HepG2 (cell line): Measurements from ENCODE around the gene CCR2. TPM values are rescaled to one million over a fixed set of nuclear protein-coding genes. Genes with fewer than 3 reads are reported as not detected.
"Not testable (repeated sequence)": the region's sequence is repeated elsewhere in the genome, so short reads cannot be mapped to it uniquely, and the experiment has no call there.

Source experiments
- ATAC-seq: fragments of 200-7000 bp; cut with Tn5 transposase; 3 replicates; pipeline ENCODE4 v1.9.1; 2020; ENCODE audit warnings: mild to moderate bottlenecking, moderate library complexity
- BruUV-seq: library from RNA; stranded (reverse); fragments of 400-500 nt; replicated peaks from 2 replicates; lab custom pipeline; 2021; lab: Mats Ljungman, UMichigan
- CTCF ChIA-PET: fragments of 300-600 bp; formaldehyde crosslinking; extraction: SDS; loops from one replicate; lab custom pipeline; 2021; ENCODE audit warnings: low total read pairs, inconsistent platforms, low intra/inter-chr PET ratio; lab: Yijun Ruan, JAX
- POLR2A ChIA-PET: fragments of 350-600 bp; sonication (Branson Sonifier 250); formaldehyde crosslinking; loops from one replicate; lab custom pipeline; 2020; ENCODE audit warnings: antibody characterized with exemption, inconsistent platforms; lab: Yijun Ruan, JAX
- DNase-seq: peaks from one replicate; pipeline ENCODE4 v3.0.0-alpha.2; 2015; ENCODE audit warnings: low spot score
- FAIRE-seq: peaks from 3 replicates; lab custom pipeline; 2011; peaks lifted over from hg19 to GRCh38; lab: Jason Lieb, UNC
- H2AFZ ChIP-seq: one replicate; pipeline ENCODE4 v1.6.1; 2011; ENCODE audit warnings: low read length, inconsistent platforms
- H3K27ac ChIP-seq: fragments of 300-600 bp; 3 replicates; pipeline ENCODE4 v1.8.0; 2011; ENCODE audit warnings: mixed run types, mild to moderate bottlenecking, mixed read lengths, low read length, inconsistent platforms; ENCODE audit not compliant: insufficient read depth; ENCODE audit errors: extremely low read length
- H3K27me3 ChIP-seq, 2 experiments: fragments of 200-600 bp in 1 of 2; 2 replicates in 1 of 2; 3 replicates in 1 of 2; pipeline versions ENCODE4 v1.6.0 to v1.8.0; 2011; ENCODE audit warnings: low read length in 2 of 2, mild to moderate bottlenecking in 2 of 2, moderate library complexity in 2 of 2, inconsistent platforms in 1 of 2; ENCODE audit not compliant: insufficient read depth in 2 of 2, control insufficient read depth in 1 of 2
- H3K36me3 ChIP-seq, 2 experiments: fragments of 200-600 bp in 1 of 2; replicated peaks in 1 of 2; 2 replicates in 1 of 2; 3 replicates in 1 of 2; pipeline versions ENCODE4 v1.5.1 to v1.8.0; 2011; ENCODE audit warnings: low read length in 2 of 2, inconsistent platforms in 1 of 2; ENCODE audit not compliant: insufficient read depth in 2 of 2, control insufficient read depth in 1 of 2
- H3K4me1 ChIP-seq: 2 replicates; pipeline ENCODE4 v1.5.1; 2012; ENCODE audit warnings: low read length, inconsistent platforms; ENCODE audit not compliant: insufficient read depth
- H3K4me2 ChIP-seq: 2 replicates; pipeline ENCODE4 v1.6.0; 2011; ENCODE audit warnings: low read depth, low read length, inconsistent platforms
- H3K4me3 ChIP-seq, 3 experiments: fragments of 200-600 bp in 1 of 3; sonication (generic), shearing (Covaris generic) in 1 of 3; replicated peaks in 1 of 3; 2 replicates each; pipeline ENCODE4 v1.5.1; 2011 to 2016; ENCODE audit warnings: low read length in 3 of 3, inconsistent platforms in 2 of 3, low read depth in 2 of 3, mild to moderate bottlenecking in 2 of 3, control low read depth in 1 of 3, mixed read lengths in 1 of 3; ENCODE audit not compliant: insufficient read depth in 1 of 3
- H3K79me2 ChIP-seq: one replicate; pipeline ENCODE4 v1.6.1; 2011; ENCODE audit warnings: low read length, inconsistent platforms; ENCODE audit not compliant: insufficient read depth
- H3K9ac ChIP-seq: 2 replicates; pipeline ENCODE4 v1.6.0; 2011; ENCODE audit warnings: mild to moderate bottlenecking, low read depth, low read length, inconsistent platforms; ENCODE audit not compliant: insufficient read depth
- H3K9me3 ChIP-seq: 2 replicates; pipeline ENCODE4 v1.5.1; 2012; ENCODE audit warnings: mild to moderate bottlenecking, low read length
- H4K20me1 ChIP-seq: 2 replicates; pipeline ENCODE4 v1.6.0; 2011; ENCODE audit warnings: inconsistent platforms, mild to moderate bottlenecking, low read length, moderate library complexity; ENCODE audit not compliant: insufficient read depth
- ATAD3A ChIP-seq: sonication (generic); formaldehyde crosslinking; IDR thresholded peaks from 2 replicates; pipeline ENCODE4 v1.4.0; 2020; ENCODE audit warnings: missing genetic modification reagents
- CCAR2 ChIP-seq: fragments of 200-400 bp; formaldehyde crosslinking; optimal IDR thresholded peaks from 2 replicates; pipeline ENCODE3; 2018; ENCODE audit warnings: low read depth, mild to moderate bottlenecking, low read length, moderate library complexity
- DMAP1 ChIP-seq: IDR thresholded peaks from 2 replicates; pipeline ENCODE4 v1.6.1; 2016
- EEA1 ChIP-seq: sonication (generic); formaldehyde crosslinking; IDR thresholded peaks from 2 replicates; pipeline ENCODE4 v1.5.1; 2020; ENCODE audit warnings: mild to moderate bottlenecking, missing genetic modification reagents, borderline replicate concordance
- FOXJ3 ChIP-seq: sonication (generic); formaldehyde crosslinking; IDR thresholded peaks from 2 replicates; pipeline ENCODE4 v1.4.0; 2020; ENCODE audit warnings: missing genetic modification reagents, mild to moderate bottlenecking, borderline replicate concordance
- HOXA3 ChIP-seq: sonication (generic); formaldehyde crosslinking; IDR thresholded peaks from 2 replicates; pipeline ENCODE4 v1.5.0; 2020; ENCODE audit warnings: missing genetic modification reagents
- MIER3 ChIP-seq: IDR thresholded peaks from 2 replicates; pipeline ENCODE4 v1.6.1; 2016; ENCODE audit warnings: missing compliant biosample characterization, borderline replicate concordance
- MXD4 ChIP-seq: IDR thresholded peaks from 2 replicates; pipeline ENCODE4 v1.6.1; 2016; ENCODE audit warnings: mild to moderate bottlenecking, missing biosample characterization, missing genetic modification reagents
- MYC ChIP-seq: sonication (generic); formaldehyde crosslinking; IDR thresholded peaks from 2 replicates; pipeline ENCODE4 v1.9.0; 2021; ENCODE audit warnings: missing genetic modification reagents, borderline replicate concordance
- NPAS2 ChIP-seq: sonication (generic); formaldehyde crosslinking; IDR thresholded peaks from 2 replicates; pipeline ENCODE4 v1.8.0; 2022; ENCODE audit warnings: mild to moderate bottlenecking, missing genetic modification reagents, borderline replicate concordance
- REPIN1 ChIP-seq: sonication (generic); formaldehyde crosslinking; IDR thresholded peaks from 2 replicates; pipeline ENCODE4 v1.8.0; 2022; ENCODE audit warnings: missing genetic modification reagents, low read depth, mild to moderate bottlenecking, borderline replicate concordance
- SIN3B ChIP-seq: fragments of 150-350 bp; IDR thresholded peaks from 2 replicates; pipeline ENCODE4 v1.6.1; 2014; ENCODE audit warnings: low read length
- SNAPC2 ChIP-seq: sonication (generic); formaldehyde crosslinking; IDR thresholded peaks from 2 replicates; pipeline ENCODE4 v1.8.1; 2022; ENCODE audit warnings: mild to moderate bottlenecking, missing genetic modification reagents
- SUZ12 ChIP-seq: fragments of 150-350 bp; IDR thresholded peaks from 2 replicates; pipeline ENCODE4 v1.6.1; 2014; ENCODE audit warnings: low read depth, low read length
- YEATS2 ChIP-seq: sonication (generic); formaldehyde crosslinking; IDR thresholded peaks from 2 replicates; pipeline ENCODE4 v1.4.0; 2020; ENCODE audit warnings: missing genetic modification reagents, borderline replicate concordance
- ZSCAN21 ChIP-seq: sonication (generic); formaldehyde crosslinking; IDR thresholded peaks from 2 replicates; pipeline ENCODE4 v1.8.0; 2022; ENCODE audit warnings: mild to moderate bottlenecking, missing genetic modification reagents, moderate library complexity, borderline replicate concordance
- WGBS: methylation state at CpG from one replicate; pipeline ENCODE4 v1.1.6; 2017; ENCODE audit warnings: low lambda C conversion rate; 5-methylcytosine and 5-hydroxymethylcytosine counted together
- in situ Hi-C: cut with HindIII; loops from 2 replicates; pipeline ENCODE4 v1.10.0; 2017; ENCODE audit warnings: low pct_unique_long_range_greater_than_20kb; ENCODE audit not compliant: extremely low pct_ligation_motif_present
- intact Hi-C: fragments of 100-400 bp; cut with micrococcal nuclease; formaldehyde crosslinking; loops from one replicate; pipeline ENCODE4 v1.10.0; 2022; ENCODE audit not compliant: unreplicated experiment
- polyA plus RNA-seq, 8 experiments: library from polyadenylated mRNA; depleted of rRNA in 3 of 8; stranded (reverse) in 7 of 8; unstranded in 1 of 8; fragments of >200 nt; fragmentation: Illumina TruSeq in 4 of 8; extraction: Trizol in 4 of 8; gene quantifications; 2 replicates each; pipeline versions ENCODE4 v1.2.1 to v1.2.3, GENCODE V29; 2011 to 2016; ENCODE audit warnings: low read depth in 4 of 8, missing spikeins in 1 of 8, mixed read lengths in 1 of 8; ENCODE audit not compliant: insufficient read depth in 1 of 8
- total RNA-seq, 5 experiments: library from RNA; depleted of rRNA; stranded (reverse); fragments of >200 nt; fragmentation: Illumina TruSeq; extraction: Trizol; gene quantifications; 2 replicates each; pipeline ENCODE4 v1.2.3, GENCODE V29; 2016; ENCODE audit warnings: low read depth in 1 of 5
- TF ChIP-seq, protein P1 (sequence below): sonication (generic); formaldehyde crosslinking; IDR thresholded peaks from 2 replicates; pipeline ENCODE4 v1.8.0; 2022; ENCODE audit warnings: mild to moderate bottlenecking, missing genetic modification reagents, moderate library complexity
- TF ChIP-seq, protein P2 (sequence below): sonication (generic); formaldehyde crosslinking; IDR thresholded peaks from 2 replicates; pipeline ENCODE4 v1.8.0; 2022; ENCODE audit warnings: missing genetic modification reagents, low read depth, mild to moderate bottlenecking, borderline replicate concordance

CCR2 gene
- total and polyA plus RNA-seq, 2 of the 13 experiments (the other 11 are each of a cell fraction or from before 2014, with no cell fraction given), result not detected

DNA sequence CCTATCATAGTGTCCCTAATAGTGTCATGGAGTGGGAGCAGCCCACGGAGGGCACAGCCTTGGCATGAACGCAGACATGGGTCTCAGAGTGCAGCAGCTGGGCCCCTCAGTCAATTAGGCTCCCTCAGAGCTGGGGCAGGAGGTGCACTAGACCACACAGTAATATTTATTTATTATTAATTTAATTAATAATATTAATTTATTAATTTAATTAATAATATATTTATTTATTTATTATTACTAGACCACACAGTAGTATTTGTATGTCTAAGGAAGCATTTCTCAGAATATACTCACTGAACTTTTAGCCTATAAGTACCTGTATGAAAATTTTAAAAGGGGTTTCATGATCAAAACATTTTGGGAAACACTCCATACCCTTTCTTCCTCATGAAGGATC is 47.7 kb downstream of the CCR2 start:
- in situ Hi-C loops, result no loop called here

DNA sequence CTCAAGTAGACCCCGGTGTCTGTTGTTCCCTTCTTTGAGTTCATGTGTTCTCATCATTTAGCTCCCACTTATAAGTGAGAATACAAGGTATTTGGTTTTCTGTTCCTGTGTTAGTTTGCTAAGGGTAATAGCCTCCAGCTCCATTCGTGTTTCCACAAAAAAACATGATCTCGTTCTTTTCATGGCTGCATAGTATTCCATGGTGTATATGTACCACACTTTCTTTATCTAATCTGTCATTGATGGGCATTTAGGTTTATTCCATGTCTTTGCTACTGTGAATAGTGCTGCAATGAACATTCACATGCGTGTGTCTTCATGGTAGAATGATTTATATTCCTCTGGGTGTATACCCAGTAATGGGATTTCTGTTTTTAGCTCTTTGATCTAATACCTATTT is 49.0 kb downstream of the CCR2 start:
- H3K4me1 ChIP-seq, H3K9ac ChIP-seq, DNase-seq, H3K9me3 ChIP-seq, BruUV-seq, ATAC-seq, intact Hi-C loops, H3K4me2 ChIP-seq, H3K36me3 ChIP-seq, H2AFZ ChIP-seq, H3K27ac ChIP-seq, H4K20me1 ChIP-seq, H3K27me3 ChIP-seq, H3K79me2 ChIP-seq, POLR2A ChIA-PET, in situ Hi-C loops, CTCF ChIA-PET, H3K4me3 ChIP-seq, FAIRE-seq: not testable (repeated sequence)
- WGBS, result 3% methylated on average over 4 of the region's 4 CpGs

More for the DNA sequence above, 47.7 kb downstream of the CCR2 start:
- CTCF ChIA-PET, result no interaction called here
- intact Hi-C loops, result no loop called here
- ATAC-seq, result no peak
- TF ChIP-seq, protein P1, sequence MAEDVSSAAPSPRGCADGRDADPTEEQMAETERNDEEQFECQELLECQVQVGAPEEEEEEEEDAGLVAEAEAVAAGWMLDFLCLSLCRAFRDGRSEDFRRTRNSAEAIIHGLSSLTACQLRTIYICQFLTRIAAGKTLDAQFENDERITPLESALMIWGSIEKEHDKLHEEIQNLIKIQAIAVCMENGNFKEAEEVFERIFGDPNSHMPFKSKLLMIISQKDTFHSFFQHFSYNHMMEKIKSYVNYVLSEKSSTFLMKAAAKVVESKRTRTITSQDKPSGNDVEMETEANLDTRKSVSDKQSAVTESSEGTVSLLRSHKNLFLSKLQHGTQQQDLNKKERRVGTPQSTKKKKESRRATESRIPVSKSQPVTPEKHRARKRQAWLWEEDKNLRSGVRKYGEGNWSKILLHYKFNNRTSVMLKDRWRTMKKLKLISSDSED (CRISPR knock-in tag), result no peak
- TF ChIP-seq, protein P2, sequence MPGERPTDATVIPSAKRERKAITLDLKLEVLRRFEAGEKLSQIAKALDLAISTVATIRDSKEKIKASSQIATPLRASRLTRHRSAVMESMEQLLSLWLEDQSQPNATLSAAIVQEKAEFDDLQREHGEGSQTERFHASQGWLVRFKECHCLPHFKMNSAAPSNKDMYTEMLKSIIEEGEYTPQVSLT (CRISPR knock-in tag), result no peak
- TF ChIP-seq HOXA3 (CRISPR knock-in tag), result no peak
- TF ChIP-seq DMAP1 (CRISPR knock-in tag), result no peak
- TF ChIP-seq YEATS2 (CRISPR knock-in tag), result no peak
- no peak for TF ChIP-seq SNAPC2 (CRISPR knock-in tag)
- TF ChIP-seq NPAS2 (CRISPR knock-in tag), result no peak
- no peak for TF ChIP-seq ZSCAN21 (CRISPR knock-in tag)
- TF ChIP-seq MXD4 (CRISPR knock-in tag), result no peak
- TF ChIP-seq EEA1 (CRISPR knock-in tag), result no peak
- no peak for TF ChIP-seq SIN3B
- TF ChIP-seq MYC, result no peak
- TF ChIP-seq SUZ12, result no peak
- TF ChIP-seq CCAR2, result no peak
- TF ChIP-seq FOXJ3 (CRISPR knock-in tag), result no peak
- TF ChIP-seq ATAD3A, result no peak
- no peak for TF ChIP-seq MIER3 (CRISPR knock-in tag)
- TF ChIP-seq REPIN1 (CRISPR knock-in tag), result no peak
- Histone ChIP-seq H2AFZ (no peak overlapping the region), H3K79me2 (no peaks in the 10 kb centered on the region), H3K9me3 (no peaks in the 10 kb centered on the region), H3K4me2 (no peak overlapping the region), H3K27ac (no peak overlapping the region), H3K4me3 (no peak overlapping the region), H3K9ac (no peak overlapping the region), H3K4me1 (no peaks in the 10 kb centered on the region), H4K20me1 (no peaks in the 10 kb centered on the region), H3K36me3 (no peaks in the 10 kb centered on the region), H3K27me3 (peaks cover 0 to 13% of the 10 kb centered on the region in 2 experiments; a peak in 1 of 5 replicates)
- no peak for DNase-seq
- 69% methylated on average over 2 of the region's 2 CpGs for WGBS
- POLR2A ChIA-PET, result no interaction called here
- no TSS peak for BruUV-seq
- no peak for FAIRE-seq
